Heart right ventricle (tissue), 16 donors: ENCODE results near the gene MIOX. TPM values are rescaled to one million over a fixed set of nuclear protein-coding genes. Genes with fewer than 3 reads are reported as not detected.

Experiments
- ATAC-seq, 8 donors: fragments of 200-7000 bp; cut with Tn5 transposase; one replicate each; pipeline ENCODE4 v1.9.1; 2020; ENCODE audit warnings: mild to moderate bottlenecking in 8 of 8, moderate library complexity in 8 of 8, moderate number of reproducible peaks in 1 of 8
- DNase-seq, 2 donors: peaks; one replicate each; pipeline ENCODE4 v3.0.0-alpha.2; 2020
- H3K27ac ChIP-seq, 10 donors: fragments of 200-600 bp; sonication (generic) in 2 of 10; one replicate each; pipeline versions ENCODE4 v1.5.0 to v1.8.0; 2020 to 2022; ENCODE audit warnings: mild to moderate bottlenecking in 3 of 10
- H3K27me3 ChIP-seq, 7 donors: fragments of 200-600 bp; one replicate each; pipeline ENCODE4 v1.8.0; 2021 to 2022; ENCODE audit warnings: mild to moderate bottlenecking in 2 of 7
- H3K36me3 ChIP-seq, 9 donors: fragments of 200-600 bp; sonication (generic) in 1 of 9; one replicate each; pipeline versions ENCODE4 v1.5.0 to v1.8.0; 2020 to 2022; ENCODE audit warnings: mild to moderate bottlenecking in 2 of 9
- H3K4me1 ChIP-seq, 9 donors: fragments of 200-600 bp; sonication (generic) in 1 of 9; one replicate each; pipeline versions ENCODE4 v1.5.0 to v1.8.0; 2020 to 2022; ENCODE audit warnings: mild to moderate bottlenecking in 4 of 9
- H3K4me3 ChIP-seq, 10 donors: fragments of 200-600 bp; sonication (generic) in 2 of 10; one replicate each; pipeline versions ENCODE4 v1.5.0 to v1.8.0; 2020 to 2022; ENCODE audit warnings: mild to moderate bottlenecking in 7 of 10, moderate library complexity in 2 of 10
- H3K9me3 ChIP-seq, 11 donors: fragments of 200-600 bp in 10 of 11; sonication (generic) in 2 of 11; one replicate each; pipeline versions ENCODE4 v1.5.0 to v1.8.0; 2013 to 2022; ENCODE audit warnings: mild to moderate bottlenecking in 2 of 11, control low read depth in 1 of 11, moderate library complexity in 1 of 11
- WGBS, 2 donors: extraction: QIAGEN DNeasy Blood & Tissue Kit; methylation state at CpG; one replicate each; pipeline ENCODE4 v1.1.7; 2013; ENCODE audit warnings: inconsistent platforms in 1 of 2; 5-methylcytosine and 5-hydroxymethylcytosine counted together
- intact Hi-C, 10 donors: fragments of 100-400 bp; cut with DNase I; formaldehyde crosslinking; loops; one replicate each; pipeline versions ENCODE4 v1.11.1 to v1.14.2; 2022
- polyA plus RNA-seq, 2 donors: library from polyadenylated mRNA; stranded (reverse); fragments of 200-250 nt; gene quantifications; one replicate each; pipeline ENCODE4 v1.2.3, GENCODE V29; 2013
- total RNA-seq, 10 donors: library from RNA; stranded (reverse); fragmentation: NEBNext Ultra II Directional in 3 of 10; extraction: Animal tissue kit (Norgen Biotek cat#: 25700) in 3 of 10; gene quantifications; one replicate each; pipeline versions ENCODE4 v1.2.1 to v1.2.4, GENCODE V29; 2021 to 2023
- TF ChIP-seq, protein P1 (sequence below), 9 donors: fragments of 200-600 bp; sonication (generic) in 2 of 9; IDR thresholded peaks; one replicate each; pipeline versions ENCODE4 v1.5.0 to v1.8.0; 2021 to 2022; ENCODE audit warnings: antibody characterized with exemption in 9 of 9, mild to moderate bottlenecking in 5 of 9, moderate library complexity in 1 of 9
- donor health status: Arrhythmogenic right ventricular cardiomyopathy.
- donor health status: ischemic (EF 13 %, LVEDD 7.1; RV severe dilation, severe dysfunction).
- donor health status: healthy with polysubstance abuse.
- donor health status: DM: no; HTN: yes; CAD: no.
- donor health status: DM: no; HTN: no; CAD: no.
- donor health status: ischemic (EF 25% LVEDD 6.9; RV normal size, moderate dysfunction).
- donor health status: ischemic (EF 25% LVEDD 5.7; RV mildly dilated, moderate dysfunction).
- donor health status: healthy.
- donor health status: DM: yes; HTN: yes; CAD: no.
- donor health status: Ischemic cardiomyopathy.
- donor health status: ischemic (EF 35%, LVEDD 5.7; RV mildly dilated, moderate dysfunction).
- donor health status: nonischemic (EF 11% LVEDD 7.7; RV severe dilation, severe dysfunction).
- donor health status: DM: yes; HTN: yes; CAD: no.
- donor health status: PGD.
- donor health status: ischemic (EF 29% LVEDD 5.4; RV normal size, mild dysfunction).
- donor health status: nonischemic (EF 23%, LVEDD 6.1; RV moderate dilation, normal function).

MIOX gene
- total and polyA plus RNA-seq, 12 donors: not detected

DNA sequence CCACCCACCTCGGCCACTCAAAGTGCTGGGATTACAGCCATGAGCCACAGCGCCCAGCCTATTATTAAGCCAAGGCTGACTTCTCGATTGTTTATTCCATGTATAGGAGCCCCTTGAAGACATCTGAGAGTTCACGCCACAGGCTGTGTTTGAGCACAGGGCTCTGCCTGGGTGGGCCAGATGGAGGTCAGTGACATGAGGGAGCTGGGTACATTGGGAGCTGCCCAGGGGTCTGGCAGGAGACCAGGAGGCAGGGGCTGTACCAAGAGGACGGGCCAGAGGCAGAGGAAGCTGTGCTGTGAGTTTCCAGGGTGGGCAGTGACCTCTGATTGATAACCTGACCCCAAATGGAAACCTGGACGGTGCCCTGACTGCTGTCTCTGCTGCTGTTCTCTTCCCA is 15.4 kb downstream of the MIOX start:
- no peak for DNase-seq
- Histone ChIP-seq H3K27me3 (peaks cover 0 to 9% (median 0%) of the 10 kb centered on the region in 7 donors), H3K4me1 (peaks cover 9 to 24% (median 13%) of the 10 kb centered on the region in 9 donors), H3K36me3 (peaks cover 3 to 42% (median 18%) of the 10 kb centered on the region in 9 donors), H3K4me3 (no peak overlapping the region), H3K27ac (no peak overlapping the region), H3K9me3 (no peaks in the 10 kb centered on the region)
- TF ChIP-seq, protein P1, sequence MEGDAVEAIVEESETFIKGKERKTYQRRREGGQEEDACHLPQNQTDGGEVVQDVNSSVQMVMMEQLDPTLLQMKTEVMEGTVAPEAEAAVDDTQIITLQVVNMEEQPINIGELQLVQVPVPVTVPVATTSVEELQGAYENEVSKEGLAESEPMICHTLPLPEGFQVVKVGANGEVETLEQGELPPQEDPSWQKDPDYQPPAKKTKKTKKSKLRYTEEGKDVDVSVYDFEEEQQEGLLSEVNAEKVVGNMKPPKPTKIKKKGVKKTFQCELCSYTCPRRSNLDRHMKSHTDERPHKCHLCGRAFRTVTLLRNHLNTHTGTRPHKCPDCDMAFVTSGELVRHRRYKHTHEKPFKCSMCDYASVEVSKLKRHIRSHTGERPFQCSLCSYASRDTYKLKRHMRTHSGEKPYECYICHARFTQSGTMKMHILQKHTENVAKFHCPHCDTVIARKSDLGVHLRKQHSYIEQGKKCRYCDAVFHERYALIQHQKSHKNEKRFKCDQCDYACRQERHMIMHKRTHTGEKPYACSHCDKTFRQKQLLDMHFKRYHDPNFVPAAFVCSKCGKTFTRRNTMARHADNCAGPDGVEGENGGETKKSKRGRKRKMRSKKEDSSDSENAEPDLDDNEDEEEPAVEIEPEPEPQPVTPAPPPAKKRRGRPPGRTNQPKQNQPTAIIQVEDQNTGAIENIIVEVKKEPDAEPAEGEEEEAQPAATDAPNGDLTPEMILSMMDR (IDR thresholded peaks at IDR 0.05): no peak
- intact Hi-C loops: loop anchor here in 4 of 10 donors (10.0 kb wide), 1 partner anchor 257 kb away; the partner anchor contains the start of gene TUBGCP6 (in 4 of the 4)
- no peak for ATAC-seq
- 84 to 91% methylated on average over 6 of the region's 6 CpGs for WGBS, 2 donors

DNA sequence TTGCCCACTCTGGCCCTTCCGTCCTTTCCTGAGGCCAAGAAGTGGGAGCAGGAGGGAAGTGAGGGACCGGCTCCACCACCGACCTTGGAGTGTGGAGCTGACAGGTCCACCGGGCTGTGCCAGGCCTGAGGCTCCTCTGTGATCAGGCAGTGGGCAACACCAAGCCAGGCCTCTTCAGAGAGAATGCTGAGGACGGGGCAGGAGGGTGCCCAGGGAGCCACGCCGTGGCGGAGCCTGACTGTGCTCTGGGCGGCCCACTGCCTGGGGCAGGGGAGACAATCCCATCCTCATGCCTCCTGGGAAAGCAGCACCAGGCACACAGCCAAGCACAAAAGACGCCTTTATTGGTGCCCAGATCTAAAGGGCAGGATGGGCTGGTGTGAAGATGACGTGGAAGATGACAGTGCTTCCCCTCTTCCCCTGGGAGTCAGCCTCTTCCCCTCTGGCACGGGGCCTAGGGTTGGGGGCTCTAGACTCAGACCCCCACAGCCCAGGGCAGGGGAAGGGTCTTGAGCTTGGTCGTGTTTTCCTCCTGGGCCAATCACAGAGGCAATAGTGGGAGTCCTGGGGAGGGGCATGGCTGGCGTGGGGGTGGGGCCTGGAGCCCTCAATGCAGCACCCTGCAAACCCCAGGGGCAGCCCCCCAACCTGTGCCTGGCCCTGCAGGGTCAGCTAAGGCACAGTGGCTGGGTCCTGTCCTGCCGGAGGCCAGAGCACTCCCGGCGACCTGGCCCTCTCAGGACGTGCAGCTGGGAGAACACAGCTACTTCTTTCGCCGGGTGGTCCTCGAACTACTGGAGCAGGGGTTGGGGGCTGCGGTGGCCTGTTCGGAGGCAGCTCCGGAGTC is 16.2 kb downstream of the MIOX start:
- WGBS, 2 donors: 88 to 90% methylated on average over 24 of the region's 24 CpGs
- intact Hi-C loops: loop anchor here in 4 of 10 donors (10.0 kb wide), 1 partner anchor 258 kb away; the partner anchor contains the start of gene TUBGCP6 (in 4 of the 4)
- Histone ChIP-seq H3K27me3 (peaks cover 0 to 2% (median 0%) of the 10 kb centered on the region in 7 donors), H3K4me1 (peaks cover 9 to 24% (median 14%) of the 10 kb centered on the region in 9 donors), H3K27ac (no peak overlapping the region), H3K9me3 (no peaks in the 10 kb centered on the region), H3K36me3 (peaks cover 3 to 42% (median 18%) of the 10 kb centered on the region in 9 donors), H3K4me3 (no peak overlapping the region)
- TF ChIP-seq, protein P1 (IDR thresholded peaks at IDR 0.05): no peak
- DNase-seq: no peak
- ATAC-seq: no peak

DNA sequence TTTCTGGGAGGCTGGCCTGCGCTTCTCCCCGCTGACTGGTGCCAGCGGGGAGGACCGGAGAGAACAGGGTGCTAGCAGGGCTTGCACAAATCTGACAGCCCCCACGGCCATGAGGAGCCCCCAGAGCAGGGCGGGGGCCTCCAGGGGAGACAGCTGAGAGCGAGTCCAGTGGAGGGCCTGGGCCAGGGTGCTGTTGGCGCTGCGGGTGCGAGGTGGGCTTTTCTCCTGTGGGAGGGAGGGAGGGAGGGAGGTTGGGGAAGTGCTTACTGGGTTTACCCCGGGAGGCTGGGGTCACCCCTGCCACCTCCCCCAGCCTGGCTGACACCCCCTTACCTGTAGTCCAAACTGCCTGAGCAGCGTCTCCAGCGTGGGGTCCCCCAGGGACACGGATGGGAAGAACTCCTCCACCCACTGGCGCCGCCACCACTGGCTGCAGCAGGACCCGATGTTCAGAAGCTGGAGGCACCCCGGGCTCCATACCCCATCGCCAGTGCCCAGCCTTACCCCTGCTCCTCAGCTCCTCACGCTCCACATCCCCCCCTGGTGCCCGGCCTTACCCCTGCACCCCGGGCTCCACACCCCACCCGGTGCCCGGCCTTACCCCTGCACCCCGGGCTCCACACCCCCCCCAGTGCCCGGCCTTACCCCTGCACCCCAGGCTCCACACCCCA is 17.0 kb downstream of the MIOX start:
- WGBS, 2 donors: 87 to 91% methylated on average over 22 to 25 of the region's 26 CpGs
- peaks cover 9 to 23% (median 17%) of the 10 kb centered on the region in 9 donors for H3K4me1 ChIP-seq
- ATAC-seq (no peak), DNase-seq (no peak)
- no peak overlapping the region for H3K4me3 ChIP-seq
- peaks cover 3 to 42% (median 18%) of the 10 kb centered on the region in 9 donors for H3K36me3 ChIP-seq
- TF ChIP-seq, protein P1 (IDR thresholded peaks at IDR 0.05): peak in 1 of 9 donors; percentile 7
- intact Hi-C loops: loop anchor here in 4 of 10 donors (10.0 kb wide), 1 partner anchor 259 kb away; the partner anchor contains the start of gene TUBGCP6 (in 4 of the 4)
- H3K27ac ChIP-seq: no peak overlapping the region
- H3K27me3 ChIP-seq: no peaks in the 10 kb centered on the region
- H3K9me3 ChIP-seq: no peaks in the 10 kb centered on the region
